GM18907 (cell line): ENCODE results near the gene ACSS1.

Experiments used
- ATAC-seq: cut with Tn5 transposase; IDR thresholded peaks from one replicate; pipeline ENCODE4 v1.9.1; 2021; ENCODE audit warnings: mild to moderate bottlenecking, moderate library complexity; ENCODE audit not compliant: unreplicated experiment

Gene ACSS1

GRCh38 chr20:25058051-25058846 is at the start of gene ACSS1:
Gene ACSS1, minus strand, starts transcription at chr20:25058139. Its CDS starts 37 bp downstream, at chr20:25058102.
- peak; percentile 70 for ATAC-seq

GRCh38 chr20:25103526-25103925 is 45.6 kb upstream of the ACSS1 start:
- ATAC-seq, result no peak

GRCh38 chr20:25100914-25101313 is 43.0 kb upstream of the ACSS1 start:
- no peak for ATAC-seq

- no peak for ATAC-seq
These were observed 41.7 kb upstream of the ACSS1 start for GRCh38 chr20:25099601-25100140.

DNA sequence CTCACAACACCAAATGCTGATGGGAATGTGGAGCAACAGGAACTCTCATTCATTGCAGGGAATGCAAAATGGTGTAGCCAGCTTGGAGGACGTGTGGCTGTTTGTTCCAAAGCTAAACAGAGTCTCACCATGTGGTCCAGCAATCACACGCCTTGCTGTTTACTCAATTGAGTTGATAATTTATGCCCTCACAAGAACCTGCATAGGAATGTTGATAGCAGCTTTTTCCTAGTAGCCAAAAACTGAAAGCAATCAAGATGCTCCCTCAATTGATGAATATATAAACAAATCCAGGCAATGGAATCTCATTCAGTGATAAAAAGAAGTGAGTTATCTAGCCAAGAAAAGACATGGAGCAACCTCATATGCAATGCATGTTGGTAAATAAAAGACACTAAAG is 39.6 kb upstream of the ACSS1 start:
- no peak for ATAC-seq

DNA sequence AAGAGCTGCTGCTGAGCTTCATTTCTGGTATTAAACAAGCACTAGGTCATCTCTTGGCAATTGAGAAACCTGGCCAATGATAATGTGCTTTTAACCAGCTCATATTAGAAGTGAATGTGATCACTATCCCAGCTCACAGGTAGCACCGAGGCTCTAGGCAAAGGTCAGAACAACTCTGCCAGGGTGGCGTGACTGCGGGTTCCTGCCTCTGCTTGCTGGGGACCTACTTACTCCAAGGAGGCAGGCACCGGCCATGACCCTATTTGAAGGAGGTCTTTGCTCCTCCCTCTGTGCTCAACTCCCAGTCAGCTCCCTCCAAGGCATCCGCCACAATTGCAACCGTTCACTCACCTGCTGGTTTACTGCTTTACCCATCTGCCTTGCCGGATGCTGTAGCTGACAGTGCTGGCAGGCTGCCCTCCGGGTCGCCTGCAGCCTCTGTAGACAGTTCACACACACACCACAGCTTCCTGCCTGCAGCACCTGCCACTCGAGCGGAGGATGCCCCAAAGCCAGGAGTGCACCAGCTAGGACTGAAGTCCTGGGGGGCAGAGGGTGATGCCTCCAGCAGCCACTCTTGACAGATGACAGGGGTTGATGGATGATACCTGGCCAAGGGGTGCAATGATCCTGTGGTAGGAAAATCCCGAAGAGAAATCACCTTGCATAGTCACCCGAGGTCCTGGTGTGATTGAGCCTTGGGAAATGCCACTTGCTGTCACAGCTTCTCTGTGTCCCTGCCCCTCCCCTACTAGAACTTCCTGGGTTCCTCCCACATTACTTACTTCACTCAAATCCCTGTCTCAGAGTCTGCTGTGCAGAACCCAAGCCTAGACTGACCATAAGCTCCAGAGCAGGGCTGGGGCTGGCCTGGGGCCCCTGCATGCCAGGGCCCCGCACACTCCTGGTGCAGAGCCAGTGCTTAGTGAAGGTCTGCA is 32.8 kb upstream of the ACSS1 start:
- peak; percentile 95 for ATAC-seq

DNA sequence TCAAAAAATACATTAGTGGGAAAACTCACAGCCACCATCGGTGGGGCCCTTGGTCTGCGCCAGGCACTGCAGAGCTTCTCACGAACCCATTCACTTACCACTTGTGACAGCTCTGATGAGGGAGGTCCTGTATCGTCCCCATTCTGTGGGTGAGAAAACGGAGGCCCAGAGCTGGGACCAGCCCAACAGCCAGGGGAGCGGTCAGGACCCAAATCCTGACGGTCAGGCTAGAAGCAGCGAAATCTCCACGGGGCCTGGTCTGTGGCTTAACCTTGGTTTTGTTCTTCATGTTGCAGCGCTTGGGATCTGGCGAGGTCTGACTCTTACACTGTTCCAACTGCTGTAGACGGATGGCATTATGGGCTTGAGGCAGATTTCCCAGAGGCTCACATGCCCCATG is 31.7 kb upstream of the ACSS1 start:
- no peak for ATAC-seq

DNA sequence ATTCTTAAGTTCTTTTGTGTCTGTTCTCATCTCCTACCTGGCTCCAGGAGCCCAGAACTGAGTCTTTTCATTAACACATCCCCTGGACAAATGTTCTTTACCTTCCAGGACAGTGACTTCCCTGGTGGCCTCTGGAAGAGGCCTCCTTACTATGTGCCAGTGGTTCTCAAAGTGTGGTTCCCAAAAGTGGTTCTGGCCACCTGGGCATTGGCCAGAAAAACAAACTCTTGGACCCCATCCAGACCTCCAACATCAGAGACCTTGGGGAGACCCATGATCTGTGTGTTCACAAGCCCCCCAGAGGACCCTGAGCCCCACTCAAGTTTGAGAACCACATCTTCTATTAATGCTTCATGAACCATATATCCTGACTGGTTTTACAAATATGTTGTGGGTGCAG is 31.2 kb upstream of the ACSS1 start:
- ATAC-seq, result no peak

- no peak for ATAC-seq
These were observed 30.3 kb upstream of the ACSS1 start for GRCh38 chr20:25088267-25088666.

DNA sequence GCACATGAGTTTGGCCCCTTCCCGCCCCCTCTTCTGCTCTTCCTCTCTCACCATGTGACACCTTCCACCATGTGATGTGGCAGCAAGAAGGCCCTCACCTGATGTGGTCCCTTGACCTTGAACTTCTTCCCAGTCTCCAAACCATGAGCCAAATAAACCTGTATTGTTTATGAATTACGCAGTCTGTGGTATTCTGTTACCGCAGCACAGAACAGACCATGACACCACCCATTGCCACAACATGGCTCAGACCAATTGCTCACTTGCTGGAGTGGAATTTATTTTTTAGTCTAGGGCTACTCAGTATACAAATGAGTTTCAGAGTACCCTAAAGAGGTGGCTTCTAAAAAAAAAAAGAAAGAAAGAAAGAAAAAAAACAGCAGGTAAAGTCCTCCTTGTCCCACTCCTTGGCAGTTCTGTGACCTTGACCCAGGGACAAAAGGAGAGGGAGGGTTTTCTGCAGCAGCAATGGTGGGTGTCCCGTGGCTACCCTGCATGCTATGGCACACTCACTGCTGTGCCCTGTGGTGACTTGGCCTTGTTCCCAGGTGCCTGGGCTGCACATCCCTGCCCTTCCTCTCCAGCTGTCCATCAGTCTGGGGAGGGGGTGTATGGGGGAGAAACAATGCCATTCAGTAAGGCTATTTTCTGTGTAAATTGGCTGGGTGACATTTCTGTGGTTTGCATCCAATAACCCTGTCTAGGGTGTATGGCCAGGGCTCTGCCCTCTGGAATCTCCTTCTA is 29.4 kb upstream of the ACSS1 start:
- no peak for ATAC-seq

GRCh38 chr20:25085756-25086495 is 28.0 kb upstream of the ACSS1 start:
- no peak for ATAC-seq

DNA sequence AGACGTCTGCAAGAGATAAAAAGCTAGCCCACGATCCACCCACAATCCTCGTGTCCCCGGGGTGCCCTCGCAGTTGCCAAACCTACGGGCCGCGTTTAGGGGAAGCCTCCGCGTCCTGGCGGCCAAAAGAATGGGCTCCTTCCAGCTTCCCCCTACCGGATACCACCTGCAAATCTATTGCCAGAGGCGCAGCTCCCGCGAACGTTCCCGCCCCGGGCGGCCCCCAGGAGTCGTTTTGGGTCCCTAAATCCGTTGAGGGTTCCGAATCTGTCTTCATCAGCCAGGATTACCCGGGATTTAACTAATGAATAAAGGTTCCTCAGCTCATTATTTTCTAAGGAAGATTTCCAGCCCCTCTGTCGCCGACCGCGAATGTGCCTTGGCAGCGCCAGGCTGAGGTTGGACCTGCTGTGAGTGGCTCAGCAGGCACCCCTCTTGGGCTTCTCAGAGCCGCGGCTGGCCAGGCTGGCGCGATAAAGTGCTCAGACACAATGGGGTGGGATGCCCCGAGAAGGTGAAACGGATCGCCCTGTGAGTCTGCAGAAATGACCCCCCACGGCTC is 26.8 kb upstream of the ACSS1 start:
- no peak for ATAC-seq

DNA sequence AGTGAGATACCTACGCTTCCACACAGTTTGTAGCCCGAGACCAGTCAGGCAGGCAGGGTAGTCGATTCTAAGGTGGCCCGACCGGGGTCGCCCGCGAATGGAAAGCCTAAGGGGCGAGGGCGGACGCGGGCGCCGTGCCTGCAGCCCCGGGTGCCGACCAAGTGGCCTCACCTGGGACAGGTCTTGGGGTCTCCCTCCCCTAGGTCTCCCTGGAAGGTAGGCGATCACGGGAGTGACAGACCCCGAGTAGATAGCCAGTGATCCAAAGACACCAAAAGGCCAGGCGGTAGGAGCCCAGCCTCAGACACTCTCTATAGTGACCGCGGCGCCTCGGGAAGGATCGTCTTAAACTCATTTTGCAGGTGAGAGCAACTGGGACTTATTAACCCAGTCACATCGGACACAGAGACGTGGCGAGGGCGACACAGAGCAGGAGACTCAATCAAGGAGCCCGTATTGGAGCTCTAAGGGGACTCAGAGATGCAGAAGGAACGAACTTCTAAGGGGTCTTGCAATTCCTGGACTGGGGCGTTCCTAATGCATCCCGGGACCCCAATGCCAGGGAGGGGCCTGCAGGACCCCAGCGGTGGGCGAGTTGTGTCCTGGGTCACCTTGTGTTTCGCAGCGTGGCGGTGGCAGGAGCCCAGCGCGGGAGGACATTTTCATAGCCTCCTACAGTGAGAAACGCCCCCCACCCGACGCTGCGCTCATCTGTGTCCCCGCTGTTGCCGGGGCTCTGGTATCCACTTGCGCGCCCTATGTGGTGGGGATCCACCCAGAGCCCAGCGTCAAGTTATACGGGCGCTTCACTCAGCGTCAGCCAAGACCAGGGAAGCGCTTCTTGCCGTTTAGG is 26.1 kb upstream of the ACSS1 start:
- no peak for ATAC-seq

DNA sequence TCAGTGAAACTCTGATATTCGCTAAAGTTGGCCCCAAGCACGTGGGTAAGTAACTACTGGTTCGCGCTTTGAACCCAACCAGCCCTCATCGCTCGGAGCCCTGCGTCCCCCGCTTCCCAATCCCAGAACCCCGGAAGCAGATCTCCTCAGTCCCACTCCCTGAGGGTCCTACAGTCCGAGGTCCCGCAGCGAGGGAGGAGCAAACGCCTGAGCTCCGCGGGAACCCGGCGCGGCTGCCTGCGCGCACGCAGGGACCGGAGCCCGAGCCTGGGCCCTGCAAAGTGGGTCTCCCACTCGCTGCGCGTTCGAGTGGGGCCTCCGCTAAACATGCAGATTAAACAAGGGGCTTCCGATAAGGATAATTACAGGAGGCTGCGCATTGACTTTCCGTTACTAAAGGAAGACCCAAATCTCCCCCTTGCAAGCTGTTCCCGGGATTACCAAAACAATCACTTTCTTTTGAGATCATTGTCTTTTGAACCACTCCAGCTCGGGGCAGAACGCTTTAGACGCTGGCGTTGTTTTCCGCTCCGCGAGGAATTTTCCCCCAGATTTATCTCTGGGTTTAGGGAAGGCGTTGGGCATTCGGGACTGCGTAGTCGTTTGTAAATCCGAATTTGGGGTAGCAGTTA is 25.3 kb upstream of the ACSS1 start:
- ATAC-seq, result no peak

DNA sequence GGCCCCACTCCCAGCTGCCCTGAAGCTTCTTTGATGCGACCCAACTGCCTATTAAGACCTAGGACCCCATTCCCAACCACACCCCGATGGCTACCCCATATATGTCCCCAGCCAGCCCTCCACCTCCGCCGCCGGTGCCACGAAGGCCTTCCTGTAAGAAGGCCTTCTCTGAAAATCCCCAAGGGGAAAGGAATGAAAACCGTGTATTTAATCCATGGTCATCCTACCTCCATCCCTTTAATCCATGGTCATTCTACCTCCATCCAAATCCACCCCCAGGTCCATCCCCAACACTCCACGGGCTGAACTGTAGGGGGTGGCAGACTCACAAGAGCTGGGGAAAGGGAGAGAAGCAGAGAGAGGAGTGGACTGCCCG is 24.5 kb upstream of the ACSS1 start:
- no peak for ATAC-seq

- no peak for ATAC-seq
These were observed 24.0 kb upstream of the ACSS1 start, which contains the start of gene VSX1 for GRCh38 chr20:25081730-25082497. Gene VSX1, minus strand, starts transcription at chr20:25082141. Its CDS starts 45 bp downstream, at chr20:25082096.

- no peak for ATAC-seq
These were observed 23.3 kb upstream of the ACSS1 start for GRCh38 chr20:25081065-25081729.
